Daoy (cell line): ENCODE results near the gene SSRP1. TPM values are rescaled to one million over a fixed set of nuclear protein-coding genes. Genes with fewer than 3 reads are reported as not detected.
"Not testable (repeated sequence)": the region's sequence is repeated elsewhere in the genome, so short reads cannot be mapped to it uniquely, and the experiment has no call there.

ENCODE experiments used
- DNase-seq: peaks from one replicate; pipeline ENCODE4 v3.0.0-alpha.2; 2015; ENCODE audit warnings: low read depth
- total RNA-seq: library from RNA; depleted of rRNA; stranded (reverse); fragments of >200 nt; shearing (Covaris generic); gene quantifications from 2 replicates; pipeline ENCODE4 v1.2.3, GENCODE V29; 2014; rRNA removed

SSRP1 gene
- 202 and 241 TPM in 2 replicates for total RNA-seq

- DNase-seq, result peak; percentile 94
Observed at GRCh38 chr11:57335343-57336110, at the start of gene SSRP1. TSS of gene SSRP1 (minus strand) at chr11:57335892. CDS start at chr11:57335121, 771 bp downstream.

GRCh38 chr11:57380975-57381374 is 45.3 kb upstream of the SSRP1 start, which contains the start of gene PRG3:
TSS of gene PRG3 (minus strand) at chr11:57381150. CDS start at chr11:57380708, 442 bp downstream.
- no peak for DNase-seq

GRCh38 chr11:57379732-57380131 is 44.0 kb upstream of the SSRP1 start:
- DNase-seq, result peak; percentile 47

GRCh38 chr11:57378186-57378585 is 42.5 kb upstream of the SSRP1 start:
- no peak for DNase-seq

- no peak for DNase-seq
Observed at GRCh38 chr11:57377107-57377506, 41.4 kb upstream of the SSRP1 start.

GRCh38 chr11:57376095-57377090 is 40.7 kb upstream of the SSRP1 start:
- no peak for DNase-seq

- DNase-seq, result no peak
Observed at GRCh38 chr11:57375490-57375889, 39.8 kb upstream of the SSRP1 start.

GRCh38 chr11:57374966-57375365 is 39.3 kb upstream of the SSRP1 start:
- no peak for DNase-seq

- no peak for DNase-seq
Observed at GRCh38 chr11:57373146-57373545, 37.5 kb upstream of the SSRP1 start.

GRCh38 chr11:57370941-57371340 is 35.2 kb upstream of the SSRP1 start:
- DNase-seq, result no peak

- DNase-seq, result peak; percentile 90
Observed at GRCh38 chr11:57370251-57370650, 34.6 kb upstream of the SSRP1 start.

- DNase-seq, result no peak
Observed at GRCh38 chr11:57368845-57369232, 33.1 kb upstream of the SSRP1 start.

- DNase-seq, result peak; percentile 77
Observed at GRCh38 chr11:57368106-57368844, 32.6 kb upstream of the SSRP1 start.

GRCh38 chr11:57364851-57365660 is 29.4 kb upstream of the SSRP1 start:
- DNase-seq, result no peak

GRCh38 chr11:57363131-57364080 is 27.7 kb upstream of the SSRP1 start:
- no peak for DNase-seq

- DNase-seq, result no peak
Observed at GRCh38 chr11:57361926-57362325, 26.2 kb upstream of the SSRP1 start.

GRCh38 chr11:57361420-57361819 is 25.7 kb upstream of the SSRP1 start:
- DNase-seq, result not testable (repeated sequence)

- DNase-seq, result no peak
Observed at GRCh38 chr11:57360991-57361390, 25.3 kb upstream of the SSRP1 start.

GRCh38 chr11:57359896-57360690 is 24.4 kb upstream of the SSRP1 start:
- peak; percentile 29 for DNase-seq
